ENCODE results near the gene PARP15.

DNA sequence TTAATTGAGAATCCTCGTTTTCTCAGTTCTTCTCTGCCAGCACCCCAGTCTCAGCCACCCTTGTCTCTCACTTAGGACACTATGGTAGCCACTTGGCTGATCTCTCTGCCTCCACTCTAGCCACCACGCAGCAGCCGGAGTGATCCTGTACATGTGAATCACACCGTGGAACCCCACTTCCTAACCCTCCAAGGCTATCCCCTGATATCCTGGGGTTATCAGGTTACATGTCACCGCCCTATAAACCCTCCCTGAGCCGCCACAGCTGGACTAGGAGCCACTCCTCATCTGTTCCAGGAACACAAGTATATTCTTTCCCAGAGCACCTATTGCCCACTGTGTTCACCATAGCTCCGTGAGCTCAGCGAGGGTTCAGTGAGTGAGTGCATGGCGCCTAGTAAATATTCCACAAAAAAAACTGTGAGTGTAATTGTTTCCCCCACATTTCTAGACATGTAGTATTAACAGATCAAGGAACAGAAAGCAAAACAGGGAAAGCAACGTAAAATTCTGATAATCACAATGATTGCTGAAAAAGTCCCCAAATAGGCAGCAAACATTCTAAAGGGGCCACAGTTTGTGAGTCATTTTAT is 102.5 kb downstream of the PARP15 start:
- TF ChIP-seq, protein P1, sequence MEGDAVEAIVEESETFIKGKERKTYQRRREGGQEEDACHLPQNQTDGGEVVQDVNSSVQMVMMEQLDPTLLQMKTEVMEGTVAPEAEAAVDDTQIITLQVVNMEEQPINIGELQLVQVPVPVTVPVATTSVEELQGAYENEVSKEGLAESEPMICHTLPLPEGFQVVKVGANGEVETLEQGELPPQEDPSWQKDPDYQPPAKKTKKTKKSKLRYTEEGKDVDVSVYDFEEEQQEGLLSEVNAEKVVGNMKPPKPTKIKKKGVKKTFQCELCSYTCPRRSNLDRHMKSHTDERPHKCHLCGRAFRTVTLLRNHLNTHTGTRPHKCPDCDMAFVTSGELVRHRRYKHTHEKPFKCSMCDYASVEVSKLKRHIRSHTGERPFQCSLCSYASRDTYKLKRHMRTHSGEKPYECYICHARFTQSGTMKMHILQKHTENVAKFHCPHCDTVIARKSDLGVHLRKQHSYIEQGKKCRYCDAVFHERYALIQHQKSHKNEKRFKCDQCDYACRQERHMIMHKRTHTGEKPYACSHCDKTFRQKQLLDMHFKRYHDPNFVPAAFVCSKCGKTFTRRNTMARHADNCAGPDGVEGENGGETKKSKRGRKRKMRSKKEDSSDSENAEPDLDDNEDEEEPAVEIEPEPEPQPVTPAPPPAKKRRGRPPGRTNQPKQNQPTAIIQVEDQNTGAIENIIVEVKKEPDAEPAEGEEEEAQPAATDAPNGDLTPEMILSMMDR (IDR thresholded peaks at IDR 0.05; ENCODE audit: borderline replicate concordance, extremely low read depth, low read length, poor library complexity, severe bottlenecking): no peak
- TF ChIP-seq EZH2 (IDR thresholded peaks at IDR 0.05; ENCODE audit: borderline replicate concordance, low read depth, low read length, severe bottlenecking): no peak

All from DND-41 (cell line).